ENCODE measurements around the gene IL6R.
A peak's percentile ranks its signal among the peaks of the same experiment; 100 is the strongest.

Gene IL6R

GRCh38 chr1:154427173-154428139 is 22.3 kb downstream of the IL6R start:
- no peak for DNase-seq (ENCODE audit: low read depth)

- DNase-seq (ENCODE audit: low read depth): no peak
Observed at GRCh38 chr1:154429118-154429517, 24.0 kb downstream of the IL6R start.

GRCh38 chr1:154429841-154430611 is 24.9 kb downstream of the IL6R start:
- DNase-seq (ENCODE audit: low read depth): no peak

GRCh38 chr1:154430903-154431302 is 25.8 kb downstream of the IL6R start:
- no peak for DNase-seq (ENCODE audit: low read depth)

- DNase-seq (ENCODE audit: low read depth): peak; percentile 98
Observed at GRCh38 chr1:154431586-154432373, 26.6 kb downstream of the IL6R start.

GRCh38 chr1:154433161-154433764 is 28.1 kb downstream of the IL6R start:
- no peak for DNase-seq (ENCODE audit: low read depth)

GRCh38 chr1:154434346-154435085 is 29.4 kb downstream of the IL6R start:
- no peak for DNase-seq (ENCODE audit: low read depth)

- DNase-seq (ENCODE audit: low read depth): no peak
Observed at GRCh38 chr1:154435599-154436200, 30.6 kb downstream of the IL6R start.

- no peak for DNase-seq (ENCODE audit: low read depth)
Observed at GRCh38 chr1:154436433-154436832, 31.3 kb downstream of the IL6R start.

GRCh38 chr1:154440036-154440804 is 35.1 kb downstream of the IL6R start:
- DNase-seq (ENCODE audit: low read depth): no peak

- no peak for DNase-seq (ENCODE audit: low read depth)
Observed at GRCh38 chr1:154441241-154441888, 36.2 kb downstream of the IL6R start.

GRCh38 chr1:154442006-154442740 is 37.0 kb downstream of the IL6R start:
- DNase-seq (ENCODE audit: low read depth): no peak

- no peak for DNase-seq (ENCODE audit: low read depth)
Observed at GRCh38 chr1:154443274-154444013, 38.3 kb downstream of the IL6R start.

- DNase-seq (ENCODE audit: low read depth): no peak
Observed at GRCh38 chr1:154445040-154445472, 39.9 kb downstream of the IL6R start.

GRCh38 chr1:154446292-154446691 is 41.1 kb downstream of the IL6R start:
- DNase-seq (ENCODE audit: low read depth): no peak

GRCh38 chr1:154446789-154447188 is 41.6 kb downstream of the IL6R start:
- no peak for DNase-seq (ENCODE audit: low read depth)

- no peak for DNase-seq (ENCODE audit: low read depth)
Observed at GRCh38 chr1:154448331-154448811, 43.2 kb downstream of the IL6R start.

GRCh38 chr1:154453161-154453560 is 48.0 kb downstream of the IL6R start:
- no peak for DNase-seq (ENCODE audit: low read depth)

Measured in HS-5 (cell line).